Measurements from ENCODE around the gene IGFL1. TPM values are rescaled to one million over a fixed set of nuclear protein-coding genes. Genes with fewer than 3 reads are reported as not detected.
"Not testable (repeated sequence)": the region's sequence is repeated elsewhere in the genome, so short reads cannot be mapped to it uniquely, and the experiment has no call there.

IGFL1 gene
- total RNA-seq, 2 experiments from 2014 or later = not detected

DNA sequence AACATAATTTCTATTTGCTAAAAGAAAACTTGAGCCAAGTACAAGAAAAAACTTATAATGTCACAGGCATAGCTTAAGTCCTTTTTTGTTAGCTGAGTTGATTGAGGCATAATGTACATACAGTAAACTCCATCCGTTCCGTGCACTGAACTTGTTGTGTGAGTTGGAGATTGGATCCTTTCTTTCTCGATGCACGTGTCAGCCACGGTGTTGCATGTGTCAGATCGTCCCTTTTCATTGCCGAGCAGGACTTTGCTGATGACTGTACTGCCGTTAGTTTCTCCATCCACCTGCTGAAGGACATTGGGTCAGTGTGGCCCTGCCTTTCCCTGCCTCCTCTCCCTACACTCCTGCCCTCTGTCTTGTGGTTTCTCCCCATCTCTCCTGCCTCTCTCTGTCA is 47.1 kb upstream of the IGFL1 start:
- Histone ChIP-seq H3K27ac (ENCODE audit: low read depth, low read length, poor library complexity, severe bottlenecking) (no peak overlapping the region), H3K9me3 (ENCODE audit: low read length) (no peaks in the 10 kb centered on the region), H3K79me2 (ENCODE audit: insufficient read depth, low read depth, low read length) (no peaks in the 10 kb centered on the region), H3K4me1 (ENCODE audit: insufficient read depth, low read length, poor library complexity, severe bottlenecking) (peaks cover 5% of the 10 kb centered on the region), H3K4me2 (ENCODE audit: low read length) (no peak overlapping the region), H4K20me1 (ENCODE audit: insufficient read depth, low read length) (no peaks in the 10 kb centered on the region), H3K36me3 (ENCODE audit: insufficient read depth, low read length) (no peaks in the 10 kb centered on the region), H3K4me3 (ENCODE audit: low read depth, low read length, poor library complexity, severe bottlenecking) (no peak overlapping the region), H3K9me2 (ENCODE audit: insufficient read depth, low read length) (no peaks in the 10 kb centered on the region), H2AFZ (ENCODE audit: low read length) (no peak overlapping the region)
- TF ChIP-seq, protein P1, sequence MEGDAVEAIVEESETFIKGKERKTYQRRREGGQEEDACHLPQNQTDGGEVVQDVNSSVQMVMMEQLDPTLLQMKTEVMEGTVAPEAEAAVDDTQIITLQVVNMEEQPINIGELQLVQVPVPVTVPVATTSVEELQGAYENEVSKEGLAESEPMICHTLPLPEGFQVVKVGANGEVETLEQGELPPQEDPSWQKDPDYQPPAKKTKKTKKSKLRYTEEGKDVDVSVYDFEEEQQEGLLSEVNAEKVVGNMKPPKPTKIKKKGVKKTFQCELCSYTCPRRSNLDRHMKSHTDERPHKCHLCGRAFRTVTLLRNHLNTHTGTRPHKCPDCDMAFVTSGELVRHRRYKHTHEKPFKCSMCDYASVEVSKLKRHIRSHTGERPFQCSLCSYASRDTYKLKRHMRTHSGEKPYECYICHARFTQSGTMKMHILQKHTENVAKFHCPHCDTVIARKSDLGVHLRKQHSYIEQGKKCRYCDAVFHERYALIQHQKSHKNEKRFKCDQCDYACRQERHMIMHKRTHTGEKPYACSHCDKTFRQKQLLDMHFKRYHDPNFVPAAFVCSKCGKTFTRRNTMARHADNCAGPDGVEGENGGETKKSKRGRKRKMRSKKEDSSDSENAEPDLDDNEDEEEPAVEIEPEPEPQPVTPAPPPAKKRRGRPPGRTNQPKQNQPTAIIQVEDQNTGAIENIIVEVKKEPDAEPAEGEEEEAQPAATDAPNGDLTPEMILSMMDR (conservative IDR thresholded peaks at IDR 0.05; ENCODE audit: low read length) = no peak
- no peak for TF ChIP-seq EZH2phosphoT487 (IDR thresholded peaks at IDR 0.05; ENCODE audit: borderline replicate concordance, low read depth, low read length)
- intact Hi-C loops (cut with micrococcal nuclease; ENCODE audit: unreplicated experiment) = loop anchor here (10.0 kb wide), 1 partner anchor 158 kb away; the partner anchor contains the start of gene PGLYRP1
- CTCF ChIA-PET (ENCODE audit: unreplicated experiment) = no interaction called here
- no TSS peak for BruUV-seq (replicated peaks)
- POLR2A ChIA-PET = no interaction called here
- no peak for DNase-seq (ENCODE audit: low spot score)

- H3K79me2 ChIP-seq (ENCODE audit: insufficient read depth, low read depth, low read length); POLR2A ChIA-PET; H3K27ac ChIP-seq (ENCODE audit: low read depth, low read length, poor library complexity, severe bottlenecking); H3K36me3 ChIP-seq (ENCODE audit: insufficient read depth, low read length); H3K9me3 ChIP-seq (ENCODE audit: low read length); H3K4me3 ChIP-seq (ENCODE audit: low read depth, low read length, poor library complexity, severe bottlenecking); H2AFZ ChIP-seq (ENCODE audit: low read length); CTCF ChIA-PET (ENCODE audit: unreplicated experiment); BruUV-seq (replicated peaks); H3K4me1 ChIP-seq (ENCODE audit: insufficient read depth, low read length, poor library complexity, severe bottlenecking); H4K20me1 ChIP-seq (ENCODE audit: insufficient read depth, low read length); H3K9me2 ChIP-seq (ENCODE audit: insufficient read depth, low read length): not testable (repeated sequence)
- H3K4me2 ChIP-seq (ENCODE audit: low read length) = peak overlapping the region; percentile 49
- intact Hi-C loops (cut with micrococcal nuclease; ENCODE audit: unreplicated experiment) = loop anchor here (10.0 kb wide), 1 partner anchor 160 kb away; the partner anchor contains the start of gene PGLYRP1
- DNase-seq (ENCODE audit: low spot score) = peak; percentile 18
Observed at GRCh38 chr19:46184775-46185710, 44.5 kb upstream of the IGFL1 start.

- H2AFZ ChIP-seq (ENCODE audit: low read length) = no peak overlapping the region
- no peak overlapping the region for H3K4me2 ChIP-seq (ENCODE audit: low read length)
- DNase-seq (ENCODE audit: low spot score) = no peak
- no peaks in the 10 kb centered on the region for H3K9me3 ChIP-seq (ENCODE audit: low read length)
- peaks cover 5% of the 10 kb centered on the region for H3K4me1 ChIP-seq (ENCODE audit: insufficient read depth, low read length, poor library complexity, severe bottlenecking)
- ChIA-PET POLR2A (no interaction called here), CTCF (ENCODE audit: unreplicated experiment) (no interaction called here)
- no peaks in the 10 kb centered on the region for H3K36me3 ChIP-seq (ENCODE audit: insufficient read depth, low read length)
- no TSS peak for BruUV-seq (replicated peaks)
- no peaks in the 10 kb centered on the region for H3K9me2 ChIP-seq (ENCODE audit: insufficient read depth, low read length)
- no peaks in the 10 kb centered on the region for H4K20me1 ChIP-seq (ENCODE audit: insufficient read depth, low read length)
- intact Hi-C loops (cut with micrococcal nuclease; ENCODE audit: unreplicated experiment) = loop anchor here (10.0 kb wide), 1 partner anchor 161 kb away; the partner anchor contains the start of gene PGLYRP1
- no peak overlapping the region for H3K4me3 ChIP-seq (ENCODE audit: low read depth, low read length, poor library complexity, severe bottlenecking)
- no peaks in the 10 kb centered on the region for H3K79me2 ChIP-seq (ENCODE audit: insufficient read depth, low read depth, low read length)
- TF ChIP-seq EZH2phosphoT487 (IDR thresholded peaks at IDR 0.05; ENCODE audit: borderline replicate concordance, low read depth, low read length) = no peak
- TF ChIP-seq, protein P1 (conservative IDR thresholded peaks at IDR 0.05; ENCODE audit: low read length) = no peak
- no peak overlapping the region for H3K27ac ChIP-seq (ENCODE audit: low read depth, low read length, poor library complexity, severe bottlenecking)
Observed at GRCh38 chr19:46186101-46186716, 43.3 kb upstream of the IGFL1 start.

Data from OCI-LY7 (cell line).